COLO829 (cell line): ENCODE results near the gene TPM3.
"Not testable (repeated sequence)": the region's sequence is repeated elsewhere in the genome, so short reads cannot be mapped to it uniquely, and the experiment has no call there.

ENCODE experiments used
- DNase-seq: peaks from one replicate; pipeline ENCODE4 v3.0.0; 2012; ENCODE audit warnings: low spot score

Gene TPM3

DNA sequence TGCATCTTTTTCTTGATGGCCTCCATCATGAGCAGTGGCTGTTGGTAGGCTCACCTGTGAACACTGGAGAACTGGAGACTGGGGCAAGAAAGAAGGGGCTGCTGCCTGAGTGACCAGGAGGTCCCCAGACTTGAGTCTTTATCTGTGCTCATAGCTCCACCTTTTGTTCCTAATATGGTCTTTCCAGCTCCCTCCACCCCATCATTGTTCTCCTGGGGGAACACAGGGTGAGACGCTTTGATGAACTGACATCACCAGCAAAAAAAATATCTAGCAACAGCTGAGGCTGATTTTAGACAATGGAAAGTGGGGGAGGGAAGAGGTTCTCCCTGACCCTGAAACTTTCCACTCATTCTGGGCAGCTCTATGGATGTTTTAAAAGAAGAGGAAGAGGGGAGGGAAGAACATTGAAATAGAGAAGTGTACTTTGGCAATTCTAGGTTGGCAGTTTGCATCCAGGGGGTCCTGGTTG, at the start of gene TPM3:
TSS of gene TPM3 (minus strand) at position 111 of the 472 bp plus-strand sequence. CDS start at position 29, 82 bp downstream.
- no peak for DNase-seq

DNA sequence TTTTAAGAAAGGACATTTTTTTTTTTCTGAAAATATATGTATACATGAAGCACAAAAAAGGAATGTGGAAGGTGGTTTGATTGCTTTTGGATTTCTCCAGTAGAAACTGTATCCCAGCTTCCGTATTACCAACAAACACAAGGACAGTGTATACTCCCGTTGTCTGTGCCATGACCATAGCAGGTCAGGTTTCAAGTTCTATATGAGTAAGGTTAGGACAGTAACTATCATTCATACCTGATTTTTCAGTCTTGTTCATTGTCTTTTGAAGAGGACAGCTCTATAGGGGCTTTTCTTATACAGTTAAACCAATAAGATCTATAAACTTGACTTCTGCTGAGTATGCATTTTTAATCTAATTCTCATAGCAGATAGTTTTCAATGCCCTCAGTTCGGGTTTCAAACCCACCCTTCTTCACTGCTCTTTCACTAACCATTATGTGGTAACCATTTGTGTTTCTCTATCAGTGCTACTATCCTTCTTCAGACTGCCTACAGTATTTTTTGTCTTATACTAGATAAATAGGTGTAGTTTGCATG, 48.5 kb upstream of the TPM3 start:
- DNase-seq: no peak

DNA sequence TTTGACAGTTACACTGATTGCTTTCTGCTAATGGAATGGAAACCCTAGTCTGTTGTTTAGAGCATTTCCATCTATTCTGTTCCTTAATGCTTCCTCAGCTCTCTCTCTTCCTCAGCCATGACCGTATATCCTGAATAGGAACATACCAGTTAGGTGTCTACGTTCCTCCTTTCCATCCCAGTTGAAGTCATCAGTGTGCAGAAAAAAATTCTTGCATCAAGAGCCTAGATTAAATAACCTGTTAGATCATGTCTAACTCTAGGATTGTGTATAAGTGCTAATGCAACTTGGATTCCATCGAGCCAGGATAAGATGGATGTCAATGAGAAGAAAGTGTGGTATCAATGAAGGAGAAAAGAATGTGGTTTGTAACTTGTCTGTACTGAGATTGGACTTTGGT, 47.6 kb upstream of the TPM3 start:
- DNase-seq: no peak

DNA sequence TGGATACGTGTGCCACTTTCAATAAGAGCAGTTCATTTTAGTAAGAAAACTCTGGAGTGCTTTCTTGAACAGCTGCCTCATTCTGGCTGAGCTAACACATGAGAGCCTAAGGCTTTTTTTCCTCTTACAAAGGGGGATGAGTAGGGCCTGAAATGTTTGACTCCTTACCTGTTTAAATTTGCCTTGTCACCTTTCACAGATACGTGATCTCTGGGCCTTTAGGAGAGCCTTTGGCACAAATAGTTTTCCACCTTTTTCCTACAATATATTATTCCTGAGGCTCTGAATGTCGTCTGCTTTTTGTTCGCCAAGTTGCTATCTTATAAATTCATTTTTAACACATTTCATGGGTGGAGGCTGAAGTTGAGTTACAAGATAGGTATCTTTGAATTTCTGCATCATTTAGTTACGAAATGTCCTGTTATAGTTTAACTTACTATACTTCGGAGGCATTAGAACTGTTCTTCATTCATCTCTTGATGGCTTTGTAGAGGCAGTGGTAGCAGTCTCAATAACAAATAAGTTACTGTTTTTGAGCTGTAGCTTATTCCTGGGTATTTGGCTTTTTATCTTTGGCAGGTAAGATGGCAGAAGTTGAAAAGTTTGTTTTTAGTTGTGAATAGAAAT, 46.1 kb upstream of the TPM3 start:
- no peak for DNase-seq

DNA sequence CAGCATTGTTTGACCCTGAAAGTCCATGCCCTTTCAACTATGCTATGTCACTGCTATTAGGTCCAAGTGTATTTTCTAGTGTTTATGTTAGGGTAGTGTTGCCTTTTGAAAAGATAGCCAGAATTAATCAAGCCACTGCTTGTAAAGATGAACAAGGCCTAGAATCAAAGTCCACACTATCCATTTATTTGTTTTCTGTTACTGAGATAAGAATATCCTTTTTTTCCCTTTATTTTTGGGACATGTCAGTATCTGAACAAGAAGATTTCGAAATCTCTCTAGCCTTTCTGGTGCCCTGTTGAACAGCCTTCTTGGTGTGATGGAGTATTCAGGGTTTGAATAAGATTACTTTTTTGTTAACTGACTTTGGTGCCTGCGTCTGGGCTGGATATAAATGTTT, 45.5 kb upstream of the TPM3 start:
- DNase-seq: no peak

DNA sequence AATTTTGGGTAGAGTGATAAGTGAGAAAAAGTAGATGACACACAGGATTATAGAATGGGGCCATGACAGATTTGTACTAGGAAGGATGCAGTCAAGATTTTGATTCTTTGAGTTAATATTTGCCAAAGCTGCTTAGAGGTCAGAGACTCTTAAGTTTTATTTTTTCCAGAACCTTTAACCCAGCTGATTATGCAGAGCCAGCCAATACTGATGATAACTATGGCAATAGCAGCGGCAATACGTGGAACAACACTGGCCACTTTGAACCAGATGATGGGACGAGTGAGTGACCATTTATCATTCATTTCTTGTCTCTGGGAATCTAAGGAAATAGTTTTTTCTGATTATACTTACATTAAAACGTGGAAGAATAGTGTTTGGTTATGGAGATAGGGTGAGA, 45.0 kb upstream of the TPM3 start:
- DNase-seq: no peak

DNA sequence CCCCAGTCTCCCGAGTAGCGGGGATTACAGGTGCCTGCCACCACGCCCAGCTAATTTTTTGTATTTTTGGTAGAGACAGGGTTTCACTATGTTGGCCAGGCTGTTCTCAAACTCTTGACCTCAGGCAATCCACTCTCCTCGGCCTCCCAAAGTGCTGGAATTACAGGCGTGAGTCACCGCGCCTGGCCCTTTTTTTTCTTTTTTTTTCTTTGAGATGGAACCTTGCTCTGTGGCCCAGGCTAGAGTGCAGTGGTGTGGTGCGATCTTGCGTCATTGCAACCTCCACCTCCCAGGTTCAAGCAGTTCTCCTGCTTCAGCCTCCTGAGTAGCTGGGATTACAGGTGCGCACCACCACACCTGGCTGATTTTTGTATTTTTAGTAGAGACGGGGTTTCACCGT, 41.2 kb upstream of the TPM3 start:
- DNase-seq: not testable (repeated sequence)

DNA sequence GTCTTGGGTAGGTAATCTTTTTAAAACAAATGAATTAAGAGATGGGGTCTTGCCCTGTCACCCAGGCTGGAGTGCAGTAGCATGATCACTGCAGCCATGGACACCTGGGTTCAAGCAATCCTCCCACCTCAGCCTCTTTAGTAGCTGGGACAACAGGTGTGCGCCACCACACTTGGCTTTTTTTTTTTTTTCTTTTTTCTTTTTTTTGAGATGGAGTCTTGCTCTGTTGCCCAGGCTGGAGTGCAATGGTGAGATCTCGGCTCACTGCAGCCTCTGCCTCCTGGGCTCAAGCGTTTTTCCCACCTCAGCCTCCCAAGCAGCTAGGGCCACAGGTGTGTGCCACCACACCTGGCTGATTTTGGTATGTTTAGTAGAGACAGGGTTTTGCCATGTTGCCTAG, 39.2 kb upstream of the TPM3 start:
- not testable (repeated sequence) for DNase-seq

DNA sequence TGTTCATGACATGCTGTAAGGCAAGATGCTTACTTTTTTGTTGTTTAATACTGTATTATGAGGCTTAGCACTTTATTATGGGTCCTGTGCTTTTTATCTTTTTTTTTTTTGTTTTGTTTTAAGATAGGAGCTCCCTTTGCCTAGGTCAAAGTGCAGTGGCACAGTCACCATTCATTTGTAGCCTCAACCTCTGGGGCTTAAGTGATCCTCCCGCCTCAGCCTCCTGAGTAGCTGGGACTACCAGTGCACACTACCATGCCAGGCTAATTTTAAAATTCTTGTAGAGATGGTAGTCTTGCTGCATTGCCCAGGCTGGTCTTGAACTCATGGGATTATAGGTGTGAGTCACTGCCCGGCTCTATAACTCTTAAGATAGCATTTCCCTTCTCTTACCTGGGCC, 33.5 kb upstream of the TPM3 start:
- no peak for DNase-seq

DNA sequence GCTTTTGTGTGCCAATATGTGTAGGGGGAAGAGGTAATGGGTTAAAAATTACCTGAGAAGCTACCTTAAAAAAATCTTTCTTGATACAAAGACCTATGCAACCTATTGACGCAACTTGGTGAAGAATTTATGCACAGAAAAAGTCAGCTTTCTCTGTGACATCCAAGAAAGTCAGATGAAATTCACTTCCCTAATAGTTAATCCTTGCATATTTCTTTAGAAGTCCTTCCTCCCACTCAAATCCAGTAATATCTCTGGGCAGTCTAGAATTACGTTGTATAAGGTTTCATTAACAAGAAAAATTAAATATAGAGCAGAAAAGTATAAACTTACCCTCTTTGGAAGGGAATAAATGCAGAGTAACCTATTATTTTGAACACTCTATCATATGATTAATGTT, 31.7 kb upstream of the TPM3 start:
- DNase-seq: no peak

DNA sequence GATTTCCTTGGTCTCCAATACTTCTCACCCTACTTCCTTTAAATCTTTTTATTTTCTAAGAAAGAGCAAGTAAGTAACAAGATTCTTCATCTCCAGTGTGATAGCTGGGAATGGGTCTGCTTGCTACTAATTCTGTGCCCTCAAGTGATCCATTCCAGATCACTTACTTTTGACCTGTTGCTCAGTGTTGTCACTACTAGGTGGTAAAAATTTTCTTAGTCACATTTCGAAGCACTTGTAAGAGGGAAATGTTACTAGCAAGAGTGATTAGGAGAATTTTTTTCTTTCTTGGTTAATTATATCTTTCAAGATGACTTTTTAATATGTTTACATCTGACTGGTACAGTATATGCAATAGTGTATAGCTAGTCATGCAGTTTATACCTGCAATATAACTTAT, 31.0 kb upstream of the TPM3 start:
- DNase-seq: no peak

DNA sequence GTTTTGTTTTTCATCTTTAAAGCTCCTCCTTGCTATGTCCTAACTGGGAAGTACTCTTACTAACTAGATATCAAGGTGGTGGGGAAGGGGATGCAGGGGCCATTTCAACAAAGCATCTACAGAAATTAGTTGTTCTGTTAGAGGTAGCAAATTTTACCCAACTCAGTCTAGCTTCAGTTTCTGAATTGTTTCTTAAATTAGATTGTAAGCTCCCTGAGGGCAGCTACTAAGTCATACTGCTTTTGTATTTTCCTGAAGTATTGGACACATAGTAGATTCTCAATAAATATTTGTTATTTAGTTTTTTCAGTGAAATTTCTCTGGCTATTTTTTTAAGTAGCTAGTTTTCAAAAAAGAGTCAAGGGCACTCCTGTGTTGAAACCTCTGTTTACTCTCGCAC, 30.6 kb upstream of the TPM3 start:
- no peak for DNase-seq

DNA sequence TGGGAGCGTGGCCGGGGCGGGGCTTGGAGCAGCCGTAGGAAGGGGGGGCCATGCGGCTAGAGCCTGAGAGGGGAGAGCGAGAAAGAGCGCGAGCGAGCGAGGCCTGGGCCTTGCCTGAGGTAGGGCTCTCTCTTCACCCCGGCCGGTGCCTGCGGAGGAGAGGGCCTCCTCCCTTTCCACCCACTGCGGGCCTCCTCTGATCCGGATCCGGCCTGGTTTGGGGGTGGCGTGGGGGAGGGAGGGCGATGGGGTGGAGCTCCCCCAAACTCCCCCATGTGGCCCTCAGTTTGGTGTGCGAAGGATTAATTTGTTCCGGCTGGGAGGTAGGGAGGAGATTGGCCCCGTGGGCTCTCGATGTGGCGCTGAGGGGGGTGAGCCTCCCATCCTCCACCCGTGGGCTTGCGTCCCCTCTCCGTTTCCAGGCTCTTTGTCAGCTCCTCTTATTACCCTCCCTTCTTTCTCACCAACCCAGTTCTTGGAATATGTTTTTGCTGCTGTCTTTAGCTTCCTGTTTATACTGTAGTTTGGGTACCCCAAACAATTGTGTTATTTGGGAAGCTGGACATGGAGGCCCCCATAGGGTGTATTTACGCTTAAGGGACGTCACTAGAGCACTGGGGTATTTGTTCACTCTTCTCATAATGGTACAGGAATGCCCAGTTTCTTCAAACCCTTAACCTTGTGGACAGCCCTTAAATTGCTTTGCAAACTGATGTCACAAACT, 29.5 kb upstream of the TPM3 start:
- no peak for DNase-seq

DNA sequence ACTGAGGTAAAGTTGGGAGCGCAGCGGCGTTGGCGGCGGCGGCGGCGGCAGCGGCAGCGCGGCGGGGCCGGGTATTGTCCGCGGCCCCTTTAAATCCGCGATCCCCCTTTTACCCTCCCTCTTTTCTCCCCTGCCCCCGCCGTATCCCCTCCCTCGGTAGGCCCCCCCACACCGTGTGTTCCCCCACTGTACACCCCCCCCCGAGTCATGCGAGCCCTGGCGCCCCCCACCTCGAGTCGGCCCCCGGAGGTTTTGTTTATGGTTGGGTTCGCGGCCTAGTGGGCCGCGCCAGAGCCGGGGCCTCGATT, 29.0 kb upstream of the TPM3 start:
- DNase-seq: no peak

DNA sequence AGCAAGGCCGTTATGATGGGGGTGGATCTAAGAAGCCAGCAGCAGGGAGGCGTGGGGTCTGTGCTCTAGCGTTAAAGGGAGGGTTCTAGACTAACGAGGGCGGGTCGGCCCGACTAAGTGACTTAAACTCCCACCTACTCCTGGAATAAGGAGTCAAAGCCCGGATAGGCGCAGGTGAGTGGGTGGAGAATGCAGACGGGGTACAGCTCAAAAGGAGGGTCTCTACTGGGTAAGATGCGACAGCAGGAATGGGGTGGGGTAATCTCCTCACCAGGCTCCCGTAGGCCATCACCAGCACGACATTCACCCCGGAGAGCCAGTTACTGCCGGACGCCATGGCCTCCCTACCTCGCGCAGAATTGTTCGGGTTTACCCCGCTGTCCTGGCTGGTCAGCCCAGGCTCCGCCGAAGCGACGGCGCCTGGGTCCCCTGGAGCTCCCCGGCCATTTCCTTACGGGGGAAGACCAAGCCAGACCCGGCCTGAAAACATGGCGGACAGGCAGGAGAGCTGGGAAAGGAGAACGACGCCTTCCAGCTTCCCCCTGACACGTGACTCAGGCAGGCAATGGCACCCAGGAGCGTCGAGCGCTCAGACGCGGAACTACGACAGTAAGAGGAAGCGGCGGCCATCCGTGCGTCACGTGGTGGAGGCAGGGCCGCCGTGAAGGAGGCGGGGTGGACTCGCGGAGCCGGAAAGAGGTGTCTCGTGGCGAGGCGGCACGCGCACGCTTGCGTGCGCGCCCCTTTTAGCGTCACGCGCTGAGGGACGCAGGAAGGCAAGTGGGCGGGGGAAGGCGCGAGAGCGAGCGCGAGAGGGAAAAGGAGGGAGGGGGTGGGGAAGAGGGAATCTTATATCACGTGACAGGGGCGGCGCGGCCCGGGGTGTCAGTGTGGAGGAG, 28.4 kb upstream of the TPM3 start, which contains the start of gene UBAP2L:
TSS of gene UBAP2L (plus strand) at position 885 of the 899 bp plus-strand sequence. CDS start 4,169 bp downstream, outside the sequence.
- peak; percentile 94 for DNase-seq

DNA sequence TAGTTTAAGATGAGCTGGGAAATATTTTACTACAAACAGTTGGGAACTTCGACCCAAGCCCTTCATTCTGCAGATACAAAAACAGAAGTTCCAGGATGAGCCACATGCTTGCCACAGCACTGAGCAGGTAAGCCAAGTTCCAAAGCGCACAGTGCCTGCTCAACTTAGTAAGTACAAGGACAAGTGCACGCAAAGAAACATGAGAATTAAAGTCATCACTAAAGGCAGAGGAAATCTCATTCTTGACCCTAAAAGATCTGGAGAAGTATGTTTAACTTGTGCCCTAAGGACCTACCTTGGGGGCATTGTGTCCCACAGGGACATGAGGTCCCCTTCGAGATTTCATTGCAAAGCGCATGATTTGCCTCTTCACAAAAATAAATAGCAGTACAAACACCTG, 27.6 kb upstream of the TPM3 start:
- DNase-seq: no peak

DNA sequence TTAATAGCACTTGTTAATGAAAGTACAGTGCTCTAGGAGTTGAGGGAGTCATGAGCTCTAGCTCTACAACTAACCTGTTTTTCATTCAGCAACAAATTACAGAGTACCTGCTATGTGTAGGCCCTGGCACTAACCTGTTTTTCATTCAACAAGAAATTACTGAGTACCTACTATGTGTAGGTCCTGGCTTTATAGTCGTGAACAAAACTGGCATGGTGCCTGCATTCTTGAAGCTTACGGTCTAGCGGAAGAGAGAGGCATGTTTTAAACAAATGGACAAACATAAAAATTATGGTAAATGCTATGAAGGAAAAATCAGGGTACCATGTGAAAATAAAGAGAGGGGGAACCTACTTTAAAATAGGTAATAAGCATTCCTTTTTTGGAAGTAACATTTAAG, 26.6 kb upstream of the TPM3 start:
- no peak for DNase-seq

DNA sequence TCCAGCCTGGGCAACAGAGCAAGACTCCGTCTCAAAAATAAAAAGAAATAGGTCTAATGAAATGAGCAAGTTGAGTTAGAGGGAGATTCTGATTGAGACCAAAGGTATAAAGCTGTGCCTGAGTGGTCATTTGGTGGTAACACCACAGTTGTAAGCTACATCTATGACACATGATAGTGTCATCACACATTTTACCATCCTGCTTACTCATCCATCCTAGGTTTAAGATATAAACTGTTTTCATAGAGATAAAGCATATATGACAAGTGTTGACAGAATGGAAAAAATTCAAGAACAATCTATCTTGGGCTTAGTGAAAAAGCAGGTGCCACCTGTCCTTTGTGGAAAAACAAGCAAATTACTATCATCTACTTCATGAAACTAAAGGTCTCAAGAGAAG, 21.4 kb upstream of the TPM3 start:
- DNase-seq: no peak

DNA sequence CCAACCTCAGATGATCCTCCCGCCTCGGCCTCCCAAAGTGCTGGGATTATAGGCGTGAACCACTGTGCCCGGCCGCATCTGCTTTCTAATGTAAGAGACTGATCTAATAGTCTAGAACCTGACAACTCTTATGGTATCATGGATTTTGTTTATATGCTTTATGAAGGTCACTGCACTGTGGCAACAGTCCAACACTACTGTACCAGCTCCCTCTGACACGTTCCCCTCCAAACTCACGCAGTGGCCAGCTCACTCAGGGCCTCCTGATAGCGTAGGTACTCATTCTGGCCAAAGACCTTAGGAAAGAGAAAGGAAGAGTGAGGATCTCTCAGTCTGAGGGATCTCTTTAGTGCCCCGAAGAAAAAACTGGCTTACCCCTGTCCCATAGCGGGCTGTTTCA, 20.2 kb upstream of the TPM3 start:
- DNase-seq: no peak

DNA sequence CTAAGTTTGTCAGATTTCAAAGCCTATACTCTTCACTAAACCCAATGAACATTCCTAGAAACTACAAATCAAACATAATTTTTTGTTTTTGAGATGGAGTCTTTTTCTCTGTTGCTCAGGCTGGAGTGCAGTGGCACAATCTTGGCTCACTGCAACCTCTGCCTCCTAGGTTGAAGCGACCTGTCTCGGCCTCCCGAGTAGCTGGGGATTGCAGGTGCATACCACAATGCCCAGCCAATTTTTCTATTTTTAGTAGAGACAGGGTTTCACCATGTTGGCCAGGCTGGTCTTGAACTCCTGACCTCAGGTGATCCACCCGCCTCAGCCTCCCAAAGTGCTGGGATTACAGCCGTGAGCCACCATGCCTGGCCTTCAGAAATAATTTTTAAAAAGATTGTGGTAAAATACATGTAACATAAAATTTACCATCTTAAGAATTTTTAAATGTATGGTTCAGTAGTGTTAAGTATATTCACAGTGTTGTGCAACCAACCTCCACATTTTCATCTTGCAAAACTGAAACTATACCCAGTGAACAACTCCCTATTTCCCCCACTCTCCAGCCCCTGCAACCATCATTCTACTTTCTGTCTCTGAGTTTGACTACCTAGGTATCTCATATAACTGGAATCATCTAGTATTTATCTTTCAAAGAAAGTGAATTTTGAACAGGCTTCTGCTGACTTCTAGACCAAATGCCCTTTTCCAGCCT, 16.9 kb upstream of the TPM3 start:
- DNase-seq: no peak

DNA sequence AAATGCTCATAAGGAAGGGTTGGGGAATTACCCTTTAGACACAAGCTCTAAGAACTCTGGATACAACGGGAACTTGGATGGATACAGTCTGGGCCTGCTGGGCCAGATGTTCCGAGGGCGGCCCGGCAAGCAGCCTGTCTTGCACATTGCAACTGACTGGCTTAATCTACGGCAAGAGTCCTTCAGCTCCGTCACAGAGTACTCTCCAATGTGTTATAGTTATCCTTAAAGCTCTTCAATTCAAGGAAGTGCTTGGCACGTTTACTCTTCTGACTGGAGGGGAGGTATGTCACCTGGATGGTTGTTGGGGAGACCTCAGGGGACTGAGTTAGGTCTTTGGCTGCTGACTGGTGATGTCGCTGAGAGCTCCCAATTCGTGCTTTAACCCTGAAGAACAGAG, 15.4 kb upstream of the TPM3 start:
- DNase-seq: no peak

DNA sequence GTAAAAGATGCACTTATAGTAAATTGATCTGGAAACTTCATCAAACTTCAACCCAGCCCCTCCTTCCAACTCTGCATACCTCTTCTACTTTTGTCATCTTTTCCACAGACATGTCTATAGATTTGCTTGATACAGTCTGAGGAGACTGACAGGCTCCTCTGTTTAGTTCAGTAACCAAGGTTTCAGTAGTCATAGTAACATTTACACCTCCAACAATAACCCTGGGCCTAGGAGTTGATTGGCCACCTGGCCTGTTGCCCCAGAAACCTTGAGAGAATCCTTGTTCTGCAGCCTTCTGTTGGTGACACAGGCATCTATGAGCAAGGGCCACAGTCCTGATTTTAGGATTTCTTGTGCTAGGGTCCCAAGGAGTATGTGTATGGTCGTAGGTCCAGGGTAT, 14.3 kb upstream of the TPM3 start, which contains the start of gene CFAP141:
TSS of gene CFAP141 (minus strand) at position 138 of the 400 bp plus-strand sequence. CDS start at position 112, 26 bp downstream.
- peak; percentile 66 for DNase-seq
